GM10266 (cell line): ENCODE measurements around the gene RBM17.
"Not testable (repeated sequence)": the region's sequence is repeated elsewhere in the genome, so short reads cannot be mapped to it uniquely, and the experiment has no call there.

ENCODE experiments used
- DNase-seq: peaks from one replicate; pipeline ENCODE4 v3.0.0; 2012; ENCODE audit errors: extremely low spot score
- CTCF ChIP-seq: IDR thresholded peaks from 2 replicates; pipeline ENCODE4 v1.5.1; 2012; ENCODE audit warnings: mild to moderate bottlenecking, low read depth; ENCODE audit not compliant: control insufficient read depth, insufficient read depth; ENCODE audit errors: missing control alignments

RBM17 gene

GRCh38 chr10:6139470-6139869, 50.6 kb downstream of the RBM17 start:
- TF ChIP-seq CTCF = no peak
- DNase-seq = no peak

- DNase-seq = no peak
Observed at GRCh38 chr10:6140141-6140841, 51.5 kb downstream of the RBM17 start.

GRCh38 chr10:6140965-6141295, 52.1 kb downstream of the RBM17 start:
- no peak for DNase-seq
- TF ChIP-seq CTCF = no peak

More at GRCh38 chr10:6140141-6140841, 51.5 kb downstream of the RBM17 start:
- no peak for TF ChIP-seq CTCF

- no peak for TF ChIP-seq CTCF
- DNase-seq = peak; percentile 82
Observed at GRCh38 chr10:6141296-6142151, 52.7 kb downstream of the RBM17 start.

GRCh38 chr10:6142186-6142585, 53.4 kb downstream of the RBM17 start:
- not testable (repeated sequence) for DNase-seq

GRCh38 chr10:6142644-6143043, 53.8 kb downstream of the RBM17 start:
- DNase-seq = no peak

GRCh38 chr10:6143181-6143580, 54.3 kb downstream of the RBM17 start:
- no peak for DNase-seq
- no peak for TF ChIP-seq CTCF

More at GRCh38 chr10:6142644-6143043, 53.8 kb downstream of the RBM17 start:
- no peak for TF ChIP-seq CTCF
